Activated CD8-positive, alpha-beta memory T cell treated with anti-CD3 and anti-CD28 coated beads, Interleukin-2, amount 50 U/mL, for 1 hour (primary cell): Measurements from ENCODE around the gene FBXO46.
A peak's percentile ranks its signal among the peaks of the same experiment; 100 is the strongest.
"Not testable (repeated sequence)": the region's sequence is repeated elsewhere in the genome, so short reads cannot be mapped to it uniquely, and the experiment has no call there.

Experiments
- DNase-seq: peaks from one replicate; pipeline ENCODE4 v3.0.0-alpha.2; 2020; ENCODE audit errors: extremely low read depth

FBXO46 gene

GRCh38 chr19:45687599-45687998, 43.1 kb downstream of the FBXO46 start:
- no peak for DNase-seq

GRCh38 chr19:45685045-45685444, 45.7 kb downstream of the FBXO46 start:
- DNase-seq, result not testable (repeated sequence)

- DNase-seq, result no peak
Measured at GRCh38 chr19:45682908-45683307, 47.8 kb downstream of the FBXO46 start.

GRCh38 chr19:45682117-45682516, 48.6 kb downstream of the FBXO46 start:
- DNase-seq, result no peak

- DNase-seq, result no peak
Measured at GRCh38 chr19:45681391-45682015, 49.2 kb downstream of the FBXO46 start.

- peak; percentile 68 for DNase-seq
Measured at GRCh38 chr19:45677351-45678230, 53.1 kb downstream of the FBXO46 start.

- no peak for DNase-seq
Measured at GRCh38 chr19:45676851-45677263, 53.8 kb downstream of the FBXO46 start.

GRCh38 chr19:45674946-45675345, 55.8 kb downstream of the FBXO46 start:
- no peak for DNase-seq

GRCh38 chr19:45670670-45671453, 59.8 kb downstream of the FBXO46 start:
- DNase-seq, result no peak

GRCh38 chr19:45668342-45668871, 62.3 kb downstream of the FBXO46 start:
- no peak for DNase-seq

- no peak for DNase-seq
Measured at GRCh38 chr19:45667620-45668341, 62.9 kb downstream of the FBXO46 start, which contains the start of gene GIPR. Gene GIPR, plus strand, starts transcription at chr19:45668221. Its CDS starts 1,300 bp downstream, at chr19:45669521.

GRCh38 chr19:45664575-45664974, 66.1 kb downstream of the FBXO46 start:
- DNase-seq, result no peak

- no peak for DNase-seq
Measured at GRCh38 chr19:45663800-45664199, 66.9 kb downstream of the FBXO46 start.

GRCh38 chr19:45660636-45661035, 70.1 kb downstream of the FBXO46 start:
- no peak for DNase-seq
